ENCODE results near the gene N4BP2.

N4BP2 gene

GRCh38 chr4:40152637-40153036, 96.0 kb downstream of the N4BP2 start:
- no peak for DNase-seq (ENCODE audit: low spot score)

DNA sequence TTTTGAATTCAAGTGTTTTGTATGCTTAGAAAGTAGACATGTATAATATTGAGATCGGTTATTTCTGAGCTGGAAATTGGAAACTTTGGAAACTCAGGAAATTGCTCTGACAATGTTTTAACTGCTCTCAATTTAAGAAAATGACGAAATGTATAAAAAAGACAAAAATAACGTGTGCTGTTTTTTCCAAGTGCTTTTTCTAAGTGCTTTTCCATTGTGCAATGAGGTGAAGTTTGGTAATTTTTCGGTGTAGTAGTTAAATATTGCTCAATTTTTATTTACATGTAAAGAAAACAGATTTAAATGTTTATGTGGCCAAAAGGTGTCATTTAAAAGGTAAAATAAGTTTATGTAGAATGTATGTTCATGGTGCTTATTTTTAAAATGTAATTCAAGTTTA, 100.8 kb downstream of the N4BP2 start:
- DNase-seq (ENCODE audit: low spot score) = no peak

DNA sequence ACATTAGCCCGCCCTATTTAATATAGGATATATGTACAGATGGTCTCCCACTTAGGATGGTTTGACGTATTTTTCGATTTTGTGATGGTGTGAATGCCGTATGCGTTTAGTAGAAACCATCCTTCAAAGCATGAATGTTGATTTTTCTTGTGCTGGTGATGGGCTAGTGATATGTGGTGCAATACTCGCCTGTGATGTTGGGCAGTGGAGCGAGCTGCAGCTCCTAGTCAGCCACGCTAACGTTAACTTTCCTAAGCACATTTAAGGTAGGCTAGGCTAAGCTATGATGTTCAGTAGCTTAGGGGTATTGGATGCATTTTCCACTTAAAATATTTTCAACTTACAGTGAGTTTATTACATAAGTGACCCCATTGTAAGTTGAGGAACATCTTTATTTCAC, 103.6 kb downstream of the N4BP2 start:
- DNase-seq (ENCODE audit: low spot score) = no peak

- DNase-seq (ENCODE audit: low spot score) = no peak
Measured at GRCh38 chr4:40164459-40164858, 107.8 kb downstream of the N4BP2 start.

DNA sequence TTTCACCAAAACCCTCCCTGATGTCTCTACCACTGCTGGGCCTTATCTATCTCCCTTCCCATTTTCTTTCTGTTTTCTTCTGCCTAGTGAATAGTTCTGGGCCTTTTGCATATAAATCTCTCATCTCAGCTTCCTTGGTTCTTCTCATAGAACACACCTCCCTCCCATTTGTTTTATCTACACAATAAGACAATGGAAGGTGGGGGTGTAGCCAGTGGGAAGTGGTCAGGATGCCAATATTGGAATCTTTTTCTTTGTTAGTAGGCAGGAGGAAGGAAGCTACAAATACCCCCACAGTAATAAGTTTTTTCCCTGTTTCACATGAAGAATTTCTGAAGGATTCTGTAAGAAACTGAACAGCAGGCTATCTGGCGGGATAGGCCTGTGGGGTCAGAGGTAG, 109.3 kb downstream of the N4BP2 start:
- no peak for DNase-seq (ENCODE audit: low spot score)

GRCh38 chr4:40168070-40168469, 111.4 kb downstream of the N4BP2 start:
- DNase-seq (ENCODE audit: low spot score) = no peak

DNA sequence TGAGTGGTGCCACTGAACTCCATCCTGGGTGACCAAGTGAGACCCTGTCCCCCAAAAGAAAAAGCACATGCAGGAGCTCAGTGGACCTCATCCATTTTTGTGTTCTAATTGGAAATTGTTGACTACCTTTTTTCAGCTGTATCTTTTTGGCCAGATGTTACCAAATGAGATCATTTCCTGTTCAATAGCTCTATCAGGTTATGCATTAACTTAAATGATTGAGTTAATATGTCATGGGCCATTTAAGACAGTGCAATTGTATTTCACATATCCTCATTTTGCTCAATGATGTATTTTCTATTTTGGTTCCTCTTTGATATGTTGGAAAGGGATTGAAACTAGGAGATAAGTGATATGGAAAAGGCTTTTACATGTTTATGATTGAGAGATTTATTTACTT, 113.9 kb downstream of the N4BP2 start:
- no peak for DNase-seq (ENCODE audit: low spot score)

DNA sequence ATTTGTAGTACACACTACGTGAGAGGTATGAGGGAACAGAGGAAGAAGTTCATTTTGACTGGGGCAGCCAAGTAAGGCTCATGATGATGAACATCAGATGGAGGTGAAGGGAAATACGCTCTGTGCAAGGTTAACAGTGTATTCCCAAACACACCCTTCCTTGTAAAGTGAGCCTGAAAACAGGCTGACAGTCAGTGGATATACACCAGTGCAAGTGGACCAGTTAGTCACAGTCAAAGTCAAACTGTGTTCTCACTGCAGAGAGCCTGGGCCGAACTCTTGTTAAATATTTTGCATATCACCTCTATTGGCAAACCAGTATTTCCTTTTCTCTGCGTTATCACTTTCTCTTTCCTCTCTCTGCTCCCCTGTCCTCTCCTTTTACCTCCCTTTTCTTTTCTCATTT, 116.8 kb downstream of the N4BP2 start:
- no peak for DNase-seq (ENCODE audit: low spot score)

DNA sequence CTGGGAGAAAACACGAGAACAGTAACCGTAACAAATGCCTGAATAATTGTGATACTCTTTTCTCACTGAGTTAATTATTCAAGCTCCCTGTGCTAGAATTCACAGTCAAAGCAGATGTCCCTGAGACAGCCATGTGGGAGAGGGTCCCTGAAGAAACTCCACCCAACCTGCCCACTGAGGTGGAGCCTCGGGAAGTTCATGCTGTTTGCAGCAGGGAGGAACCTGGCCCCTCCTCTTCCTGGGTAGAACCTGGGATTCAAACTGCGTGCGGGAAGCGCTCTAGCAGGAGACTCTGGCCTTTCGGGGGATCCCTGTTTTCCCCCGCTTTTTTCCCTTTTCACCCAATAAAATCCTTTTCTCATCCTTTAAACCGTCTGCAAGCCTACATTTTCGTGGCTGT, 120.0 kb downstream of the N4BP2 start:
- DNase-seq (ENCODE audit: low spot score) = no peak

- DNase-seq (ENCODE audit: low spot score) = no peak
Measured at GRCh38 chr4:40177591-40177990, 120.9 kb downstream of the N4BP2 start.

- DNase-seq (ENCODE audit: low spot score) = no peak
Measured at GRCh38 chr4:40178672-40179071, 122.0 kb downstream of the N4BP2 start.

DNA sequence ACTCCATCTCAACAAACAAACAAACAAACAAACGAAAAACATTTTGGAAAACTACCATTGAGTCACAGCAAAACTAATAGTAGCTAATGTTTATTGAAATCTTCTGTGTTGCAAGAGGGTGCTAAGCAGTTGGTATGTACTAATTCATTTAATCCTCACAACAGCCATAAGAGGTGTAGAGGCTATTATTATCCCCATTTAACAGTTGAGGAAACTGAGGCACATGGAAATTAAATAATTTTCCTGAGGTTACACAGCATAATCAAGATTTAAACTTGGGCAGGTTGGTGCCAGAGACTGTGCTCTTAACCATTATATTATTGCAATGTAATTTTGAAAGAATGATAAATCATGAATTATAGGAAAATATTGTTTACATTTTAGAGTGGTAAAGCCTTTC, 122.7 kb downstream of the N4BP2 start:
- no peak for DNase-seq (ENCODE audit: low spot score)

DNA sequence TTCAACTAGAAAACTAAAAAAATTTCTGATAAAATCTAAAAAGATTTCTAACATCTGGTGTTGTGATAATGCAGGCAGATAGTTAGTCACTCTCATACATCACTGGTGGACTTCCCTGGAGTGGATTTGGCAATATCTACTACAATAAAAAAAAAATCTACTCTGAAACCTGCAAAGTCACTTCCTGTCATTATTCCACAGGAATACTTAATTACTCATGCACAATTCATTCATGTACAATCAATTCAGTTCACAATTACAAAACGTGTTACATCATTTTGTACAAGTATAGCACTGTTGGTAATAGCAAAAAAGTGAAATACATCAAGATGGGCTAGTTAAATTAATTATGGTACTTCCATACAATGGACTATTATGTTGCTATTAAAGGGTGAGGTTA, 123.7 kb downstream of the N4BP2 start:
- DNase-seq (ENCODE audit: low spot score) = no peak

GRCh38 chr4:40182001-40182400, 125.4 kb downstream of the N4BP2 start:
- DNase-seq (ENCODE audit: low spot score) = no peak

DNA sequence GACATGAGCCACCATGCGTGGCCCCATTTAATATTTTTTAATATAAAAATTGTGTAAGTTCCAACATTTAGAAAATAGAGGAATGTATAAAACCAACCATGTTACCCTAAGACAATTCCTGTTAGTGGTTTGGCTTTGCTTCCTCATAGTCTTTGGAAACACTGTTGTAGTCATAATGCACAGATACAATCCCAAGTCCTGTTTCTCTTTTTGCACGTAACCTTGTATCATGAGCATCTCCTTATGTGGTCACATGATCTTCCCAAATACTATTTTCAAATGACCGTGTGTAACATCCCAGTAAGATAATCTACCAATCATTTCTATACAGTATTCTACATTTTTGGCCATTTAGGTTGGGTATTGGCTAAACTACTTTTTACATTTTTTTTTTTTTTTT, 126.3 kb downstream of the N4BP2 start:
- no peak for DNase-seq (ENCODE audit: low spot score)

DNA sequence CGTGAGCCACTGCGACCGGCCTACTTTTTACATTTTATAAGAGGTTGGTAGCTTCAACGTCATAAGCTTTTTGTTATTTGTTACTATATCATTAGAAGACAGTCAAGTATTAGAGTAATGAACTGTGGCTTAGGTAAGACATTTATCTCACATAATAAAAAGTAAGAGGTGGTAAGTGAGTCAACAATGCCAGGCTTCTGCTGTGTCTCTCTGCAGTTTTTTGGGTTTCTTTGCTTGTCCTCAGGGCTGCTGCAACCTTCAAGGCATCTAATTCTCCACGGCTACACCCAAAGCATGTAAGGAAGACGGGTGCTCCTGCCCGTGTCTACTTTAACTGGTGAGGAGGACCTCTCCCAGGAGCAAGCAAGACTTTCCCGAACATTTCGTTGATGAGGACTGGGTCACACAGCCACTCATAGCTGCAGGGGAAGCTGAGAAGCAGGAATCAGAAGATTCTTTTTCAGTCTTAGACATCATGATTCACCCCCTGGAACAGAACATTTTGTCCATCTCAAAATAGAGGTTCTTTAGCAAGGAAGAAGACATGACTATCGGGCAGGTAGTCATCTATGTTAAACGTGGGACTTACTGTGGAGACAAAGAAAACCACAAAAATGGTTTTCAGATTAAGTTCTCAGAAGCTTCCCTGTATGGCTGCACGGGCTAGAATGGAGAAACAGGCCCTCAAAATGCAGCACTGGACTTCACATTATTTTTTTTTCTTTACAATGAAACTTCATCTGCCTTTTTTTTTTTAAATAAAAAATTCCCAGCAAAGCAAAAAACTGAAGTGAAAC, 127.2 kb downstream of the N4BP2 start:
- no peak for DNase-seq (ENCODE audit: low spot score)

- no peak for DNase-seq (ENCODE audit: low spot score)
Measured at GRCh38 chr4:40185830-40186664, 129.4 kb downstream of the N4BP2 start.

GRCh38 chr4:40186665-40187014, 130.0 kb downstream of the N4BP2 start:
- no peak for DNase-seq (ENCODE audit: low spot score)

DNA sequence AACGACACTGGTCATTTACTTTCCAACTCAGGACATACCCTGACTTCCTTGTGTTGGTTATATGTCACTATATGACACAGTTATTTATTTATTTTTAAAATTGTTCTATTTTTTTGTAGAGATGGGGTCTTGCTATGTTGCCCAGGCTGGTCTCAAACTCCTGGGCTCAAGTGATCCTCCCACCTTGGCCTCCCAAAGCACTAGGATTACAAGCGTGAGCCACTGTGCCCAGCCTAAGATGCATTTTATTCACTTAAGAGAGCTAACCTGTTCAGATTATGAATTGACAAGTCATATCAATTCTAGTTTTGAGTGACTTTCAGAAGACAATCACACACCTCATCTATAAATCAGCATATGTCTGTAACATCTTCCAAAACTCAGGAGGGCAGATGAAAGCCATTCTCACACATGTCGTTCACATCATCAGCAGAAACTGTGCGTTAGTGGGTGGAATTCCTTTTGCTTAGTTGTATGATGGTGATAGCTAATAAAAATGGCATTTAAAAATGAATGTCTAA, 130.8 kb downstream of the N4BP2 start:
- DNase-seq (ENCODE audit: low spot score) = no peak

DNA sequence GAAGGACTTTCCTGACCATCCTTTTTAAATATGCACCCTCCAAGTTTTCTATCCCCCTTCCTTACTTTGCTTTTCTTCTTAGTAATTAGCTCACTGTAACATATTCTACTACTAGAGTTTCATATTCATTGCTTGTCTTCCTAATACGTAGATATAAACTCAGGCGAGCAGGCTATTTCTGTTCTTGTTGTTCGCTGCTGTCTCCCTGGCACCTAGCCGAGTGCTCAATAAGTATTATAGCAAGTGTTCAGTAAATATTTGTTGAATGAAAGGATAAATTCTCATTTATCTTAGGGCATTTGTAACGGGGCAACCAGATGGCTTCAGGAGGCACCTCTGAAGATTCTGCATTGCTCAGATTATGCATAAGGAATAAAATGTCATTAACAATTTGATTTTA, 133.4 kb downstream of the N4BP2 start:
- no peak for DNase-seq (ENCODE audit: low spot score)

DNA sequence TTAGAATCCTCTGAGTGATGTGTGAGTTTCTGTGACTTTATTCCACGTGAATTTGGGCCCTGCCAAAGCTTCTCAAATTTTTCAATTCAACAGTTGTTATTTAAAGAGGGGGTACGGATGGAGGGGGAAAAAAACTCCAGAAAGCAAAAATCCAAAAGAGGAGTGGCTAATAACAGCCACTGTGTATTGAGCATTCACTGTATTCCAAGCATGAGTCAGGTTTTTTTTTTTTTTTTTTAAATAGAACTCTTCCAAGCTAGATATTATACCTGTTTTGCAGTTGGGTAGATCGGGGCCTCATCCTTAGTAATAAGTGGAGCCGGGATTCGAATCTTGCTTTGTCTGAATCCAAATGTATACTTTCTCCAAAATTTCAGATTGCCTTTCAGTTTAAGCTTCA, 133.8 kb downstream of the N4BP2 start:
- DNase-seq (ENCODE audit: low spot score) = no peak

GRCh38 chr4:40190880-40191815, 134.5 kb downstream of the N4BP2 start:
- DNase-seq (ENCODE audit: low spot score) = no peak

Data from globus pallidus (tissue), 1 donor.